NOMO-1 (cell line): ENCODE data around the gene PDE11A.
"Not testable (repeated sequence)": the region's sequence is repeated elsewhere in the genome, so short reads cannot be mapped to it uniquely, and the experiment has no call there.

ENCODE experiments used
- DNase-seq, 2 experiments: peaks; one replicate each; lab custom pipeline; 2025; ENCODE audit not compliant: unreplicated experiment in 2 of 2; lab: John Stamatoyannopoulos, UW

The PDE11A gene

DNA sequence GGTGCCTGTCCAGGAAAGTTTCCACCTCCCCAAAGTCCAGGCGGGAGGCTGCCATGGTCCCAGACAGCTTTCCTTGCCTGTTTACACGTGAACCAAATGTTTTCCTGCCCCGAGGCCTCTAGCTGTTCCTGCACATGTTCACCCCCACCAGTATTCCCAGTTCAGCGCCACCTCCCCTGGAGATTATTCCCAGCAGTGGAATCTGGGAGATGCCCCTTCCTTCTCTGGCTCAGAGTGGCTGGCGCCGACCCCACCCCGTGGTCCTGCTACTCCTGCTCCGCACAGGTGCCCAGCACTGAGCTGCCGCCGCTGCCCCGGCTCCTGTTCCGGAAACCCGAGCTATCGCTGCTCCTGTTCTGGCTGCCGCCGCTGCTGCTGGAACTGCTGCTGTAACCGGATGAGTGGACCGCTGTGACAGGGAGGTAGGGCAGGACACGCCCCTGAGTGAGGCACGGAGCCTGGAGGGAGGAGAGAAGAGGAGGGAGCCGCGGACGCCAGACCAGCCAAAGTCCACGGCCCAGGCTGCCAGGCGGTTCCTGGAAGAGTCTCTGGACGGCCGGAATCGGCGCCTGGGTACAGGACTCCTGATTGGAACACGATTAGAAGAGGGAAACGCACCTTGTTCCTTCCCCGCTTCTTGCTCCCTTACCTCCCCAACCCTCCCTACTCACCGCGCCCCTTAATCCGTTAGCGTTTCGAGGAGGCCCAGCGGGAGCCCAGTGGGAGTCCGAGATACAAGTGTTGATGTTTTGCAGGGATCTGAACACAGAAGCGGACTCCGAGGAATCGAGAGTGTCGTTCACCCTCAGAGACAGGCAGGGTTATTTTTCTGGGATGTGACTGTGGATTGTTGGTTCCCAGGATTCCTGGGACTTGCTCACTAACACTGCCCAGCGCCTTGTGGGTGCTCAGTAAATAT is at the start of gene PDE11A:
TSS of gene PDE11A (minus strand) at position 395 of the 919 bp plus-strand sequence. CDS start at position 55, 340 bp downstream.
- peak; percentile 2 to 6 for DNase-seq

DNA sequence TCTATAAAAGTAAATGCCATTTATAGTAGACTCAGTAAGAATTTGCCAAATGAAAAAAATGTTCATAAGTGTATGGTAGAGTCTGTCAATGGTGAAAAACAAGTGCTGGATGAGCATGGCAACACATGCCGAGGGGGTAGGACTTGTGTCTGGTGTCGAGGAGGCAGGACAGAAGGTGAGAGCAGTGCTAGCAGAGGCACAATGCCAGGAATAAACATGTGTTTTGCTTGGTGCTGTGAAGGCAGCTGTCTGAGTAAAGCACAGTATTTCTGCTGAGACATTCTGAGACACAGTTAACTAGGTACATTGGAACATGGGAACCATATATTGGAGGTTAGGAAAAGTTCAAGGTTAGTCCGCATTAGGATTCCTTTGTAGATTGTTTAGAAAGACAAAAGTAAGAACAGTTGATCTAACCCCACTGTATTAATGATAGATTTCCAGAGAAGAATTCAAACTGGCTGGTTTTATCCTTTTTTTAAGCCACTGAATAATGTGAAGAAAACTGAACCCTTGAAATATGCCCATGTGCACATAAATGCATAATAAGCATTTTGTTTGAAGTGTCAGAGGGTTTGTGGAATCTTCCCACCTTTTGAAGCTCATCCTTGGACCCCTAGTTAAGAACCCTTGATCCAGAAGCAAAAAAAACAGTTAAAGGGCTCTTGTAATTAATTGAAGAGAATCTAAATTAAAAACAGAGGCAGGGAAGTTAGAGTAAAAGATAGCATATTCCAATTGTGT is 46.8 kb upstream of the PDE11A start:
- DNase-seq, result no peak

DNA sequence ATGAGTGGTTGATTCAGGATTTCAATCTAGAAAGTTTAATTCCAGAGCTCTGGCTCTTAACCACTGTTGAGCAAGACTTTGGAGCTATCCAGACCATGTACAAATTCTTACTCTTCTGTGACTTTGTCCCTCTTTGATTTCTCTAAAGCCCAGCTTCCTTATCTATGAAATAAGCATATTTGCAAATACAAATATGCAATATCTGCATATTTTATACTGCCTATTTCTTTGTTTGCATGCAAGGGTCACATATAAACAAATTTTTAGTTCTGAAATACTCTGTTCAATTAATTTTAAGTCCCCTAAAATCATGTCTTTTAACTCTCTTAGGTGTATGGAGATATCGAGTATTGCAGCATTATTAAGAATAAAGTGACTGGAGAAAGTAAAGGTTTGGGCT is 45.1 kb upstream of the PDE11A start:
- DNase-seq, result no peak

DNA sequence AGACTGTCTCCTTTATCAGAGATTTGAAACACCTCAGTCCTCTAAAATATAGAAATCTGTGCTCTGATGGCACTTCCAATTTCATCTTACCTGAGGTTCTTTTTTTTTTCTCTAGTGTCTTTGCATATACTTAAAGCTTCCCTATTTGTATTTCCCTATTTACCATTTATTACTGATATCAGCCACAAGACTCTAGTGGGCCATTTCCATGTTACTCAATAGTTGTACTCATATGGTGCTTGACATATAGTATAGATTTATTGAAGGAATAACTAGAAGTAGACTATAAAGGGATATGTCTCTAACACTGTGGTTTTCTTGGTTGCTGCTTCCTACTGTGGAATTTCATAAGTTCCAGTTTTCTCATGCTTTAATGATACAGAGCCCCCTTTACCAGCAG is 42.7 kb upstream of the PDE11A start:
- peak in 1 of 2 experiments; percentile 0 for DNase-seq

DNA sequence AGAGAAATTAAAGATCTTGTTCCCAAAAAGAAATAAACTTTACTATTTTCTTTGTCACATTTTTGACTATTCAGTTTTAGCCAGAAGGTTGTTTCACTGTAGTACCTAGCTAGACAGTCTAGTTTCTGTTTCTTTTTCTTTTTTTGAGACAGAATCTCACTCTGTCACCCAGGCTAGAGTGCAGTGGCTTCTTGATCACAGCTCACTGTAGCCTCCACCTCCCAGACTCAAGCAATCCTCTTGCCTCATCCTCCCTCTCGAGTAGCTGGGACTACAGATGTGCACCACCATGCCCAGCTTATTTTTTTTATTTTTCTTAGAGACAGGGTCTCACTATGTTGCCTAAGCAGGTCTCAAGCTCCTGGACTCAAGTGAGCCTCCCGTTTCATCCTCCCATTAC is 41.9 kb upstream of the PDE11A start:
- DNase-seq, result no peak

DNA sequence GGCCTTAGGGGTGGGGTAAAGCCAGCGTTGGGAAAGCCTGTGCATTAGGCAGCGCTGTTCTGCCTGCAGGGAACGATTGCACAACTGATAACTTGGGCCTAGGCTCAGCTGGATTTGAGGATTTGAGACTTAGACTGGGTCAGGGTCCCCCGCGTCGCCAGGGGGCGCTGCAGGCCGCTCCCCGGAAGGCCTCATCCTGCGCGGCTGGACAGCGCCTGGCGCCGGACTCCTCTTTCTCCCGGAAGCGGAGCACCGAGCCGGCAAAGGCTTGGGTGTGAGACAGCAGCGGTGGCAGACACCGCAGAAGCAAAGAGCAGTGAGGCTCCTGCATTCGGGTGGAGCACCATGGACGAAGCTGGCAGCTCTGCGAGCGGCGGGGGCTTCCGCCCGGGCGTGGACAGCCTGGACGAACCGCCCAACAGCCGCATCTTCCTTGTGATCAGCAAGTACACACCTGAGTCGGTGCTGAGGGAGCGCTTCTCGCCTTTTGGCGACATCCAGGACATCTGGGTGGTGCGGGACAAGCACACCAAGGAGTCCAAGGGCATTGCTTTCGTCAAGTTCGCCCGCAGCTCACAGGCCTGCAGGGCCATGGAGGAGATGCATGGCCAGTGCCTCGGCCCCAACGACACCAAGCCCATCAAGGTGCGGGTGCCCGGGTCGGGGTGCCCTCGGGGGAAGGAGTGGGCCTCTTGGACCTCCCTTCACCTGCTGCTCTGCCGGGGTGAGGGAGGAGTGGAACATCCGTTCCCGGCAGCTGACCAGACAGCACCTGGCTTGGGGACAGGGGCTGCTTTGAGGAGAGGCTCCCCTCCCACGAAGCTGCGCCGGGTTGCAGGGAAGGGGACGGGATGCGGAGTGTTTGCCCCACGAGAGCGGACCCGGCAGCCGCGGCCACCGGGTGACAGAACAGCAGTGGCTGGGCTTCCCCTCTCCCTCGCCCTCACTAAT is 39.9 kb upstream of the PDE11A start, which contains the start of gene RBM45:
TSS of gene RBM45 (plus strand) at position 236 of the 951 bp plus-strand sequence. CDS start at position 346, 110 bp downstream.
- DNase-seq, result peak; percentile 82 to 85

DNA sequence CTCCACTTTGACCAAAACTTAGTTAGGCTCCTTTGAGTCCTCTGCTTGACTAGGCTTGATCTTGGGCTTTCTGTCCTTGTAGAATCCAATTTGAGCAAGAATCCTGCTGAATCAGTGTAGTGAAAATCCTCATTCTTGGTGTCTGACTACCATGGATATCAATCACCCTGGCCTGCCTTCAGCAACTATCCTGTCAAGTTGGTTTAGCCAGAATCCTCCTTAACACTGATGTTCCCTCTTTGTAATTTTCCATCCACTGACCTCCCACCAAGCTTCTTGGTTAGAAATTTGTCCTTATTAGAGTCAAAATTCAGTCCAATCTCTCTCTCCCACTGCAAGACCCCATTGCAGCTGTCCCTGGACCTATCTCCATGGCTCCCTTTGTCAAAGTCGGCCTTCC is 39.2 kb upstream of the PDE11A start:
- DNase-seq, result no peak

DNA sequence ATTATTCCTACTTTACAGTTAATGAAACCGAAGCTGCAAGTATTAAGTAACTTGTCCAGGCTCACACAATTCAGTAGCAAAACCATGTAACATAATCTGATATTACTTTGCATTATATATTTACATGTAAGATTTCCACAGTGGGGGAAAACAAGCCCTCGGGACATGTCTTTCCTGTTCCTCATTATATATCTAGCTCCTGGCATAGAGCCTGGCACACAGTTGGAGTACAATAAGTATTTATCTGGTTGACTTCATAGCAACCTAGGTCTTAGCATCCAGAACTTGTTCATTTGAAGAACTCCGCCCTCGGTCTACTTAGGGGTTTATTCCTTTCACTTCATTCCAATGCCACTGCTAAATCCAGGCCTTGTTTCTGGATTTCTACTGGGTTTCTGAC is 38.1 kb upstream of the PDE11A start:
- DNase-seq, result no peak

DNA sequence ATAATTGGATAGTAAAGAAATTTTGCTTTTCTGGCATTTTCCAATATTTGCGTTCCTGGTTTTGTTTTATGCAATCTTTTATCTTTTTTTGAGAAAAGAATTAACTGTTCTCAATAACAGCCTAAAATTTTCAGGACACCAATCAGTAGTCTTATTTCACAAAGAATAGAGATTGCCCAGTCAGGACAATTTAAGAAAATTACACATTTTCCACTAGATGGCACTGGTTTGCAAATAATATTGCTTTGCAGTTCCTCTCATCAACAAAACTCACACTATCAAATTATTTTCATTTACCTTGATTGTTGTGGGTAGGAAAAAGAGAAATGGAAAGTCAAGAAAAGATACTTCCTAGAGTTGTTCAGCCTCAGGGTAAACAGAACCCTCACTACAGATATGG is 37.2 kb upstream of the PDE11A start:
- peak; percentile 33 to 58 for DNase-seq

DNA sequence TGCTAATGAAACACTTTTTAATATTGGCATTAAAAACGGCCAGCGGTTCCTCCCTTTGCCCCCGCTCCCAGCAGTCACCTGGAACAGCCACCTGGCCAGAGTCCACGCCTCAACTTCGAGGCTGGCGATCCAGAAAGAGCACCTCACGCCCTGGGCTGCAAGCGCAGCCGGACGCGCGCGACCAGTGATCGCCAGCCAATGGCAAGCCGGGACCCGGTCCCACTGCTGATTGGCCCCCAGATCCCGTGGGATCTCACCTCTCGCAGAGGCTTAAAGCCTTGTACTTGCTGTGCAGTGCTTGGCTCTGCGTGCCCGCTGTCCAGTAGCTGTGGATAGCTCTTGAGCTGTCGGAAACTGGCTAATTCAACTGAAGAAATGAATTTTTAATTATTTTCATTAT is 35.6 kb upstream of the PDE11A start:
- no peak for DNase-seq

DNA sequence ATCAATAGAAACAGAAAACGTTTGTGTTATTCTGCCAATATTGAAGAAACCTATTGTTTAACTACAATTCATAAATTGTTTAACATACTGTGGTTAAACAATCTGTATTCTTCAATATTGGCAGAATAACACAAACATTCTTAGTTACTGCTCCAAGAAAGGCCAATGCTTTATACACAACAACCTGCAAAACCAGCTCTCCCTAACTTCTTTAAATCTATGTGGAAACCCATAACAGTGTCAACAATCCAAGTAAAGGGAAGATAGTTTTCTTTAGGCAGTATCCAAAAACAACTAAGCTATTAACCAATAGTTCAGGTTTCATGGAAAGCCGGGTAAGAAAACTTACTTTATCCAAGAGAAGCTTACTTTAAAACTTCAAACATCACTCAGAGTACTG is 33.5 kb upstream of the PDE11A start:
- no peak for DNase-seq

DNA sequence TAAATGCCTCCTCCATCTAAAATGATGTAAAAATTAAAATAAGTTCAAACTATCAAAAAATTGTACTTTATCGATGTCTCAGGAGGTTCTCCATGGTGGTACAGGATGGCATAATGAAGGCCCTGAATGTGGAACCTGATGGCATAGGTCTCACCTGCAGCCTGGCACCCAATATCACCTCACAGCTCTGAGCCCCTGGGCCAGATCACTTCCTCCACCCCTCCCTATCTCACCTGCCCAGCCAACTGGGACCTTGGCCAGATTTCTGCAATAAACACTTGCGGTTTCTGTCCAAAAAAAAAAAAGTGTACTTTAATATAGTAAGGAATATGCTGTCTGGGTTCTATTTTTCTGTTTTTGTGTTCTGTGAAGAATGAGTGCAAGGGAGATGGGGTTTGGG is 33.0 kb upstream of the PDE11A start:
- no peak for DNase-seq

DNA sequence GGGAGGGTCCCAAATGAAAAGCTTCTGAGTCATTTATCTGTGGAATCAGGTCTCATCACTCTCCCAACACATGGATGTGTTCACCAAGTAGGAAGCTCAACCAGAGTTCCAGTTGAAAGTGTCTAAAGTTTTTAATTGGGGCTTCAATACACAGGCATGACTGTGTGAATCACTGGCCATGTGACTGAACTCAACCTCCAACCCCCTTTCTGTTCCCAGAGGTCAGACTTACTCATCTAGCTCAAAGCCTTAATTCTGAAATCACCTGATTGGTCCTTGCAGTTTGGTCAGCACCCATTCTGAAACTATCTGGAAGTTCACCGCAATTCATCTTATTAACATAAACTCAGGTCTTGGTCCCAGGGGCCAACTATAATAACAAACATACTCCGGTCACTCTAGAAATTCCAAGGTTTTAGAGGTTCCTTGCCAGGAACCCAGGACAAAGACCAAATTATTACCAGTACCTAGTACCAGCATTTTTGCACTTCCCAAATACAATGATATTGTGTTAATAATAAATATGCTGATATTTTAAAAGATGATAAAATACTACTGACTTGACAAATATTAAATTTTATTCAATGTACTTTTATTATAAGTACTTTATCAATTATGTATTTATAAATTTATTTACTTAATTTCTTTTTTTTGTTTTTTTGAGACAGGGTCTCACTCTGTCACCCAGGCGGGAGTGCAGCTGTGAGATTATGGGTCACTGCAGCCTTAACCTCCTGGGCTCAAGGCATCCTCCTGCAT is 28.9 kb upstream of the PDE11A start:
- DNase-seq, result no peak

DNA sequence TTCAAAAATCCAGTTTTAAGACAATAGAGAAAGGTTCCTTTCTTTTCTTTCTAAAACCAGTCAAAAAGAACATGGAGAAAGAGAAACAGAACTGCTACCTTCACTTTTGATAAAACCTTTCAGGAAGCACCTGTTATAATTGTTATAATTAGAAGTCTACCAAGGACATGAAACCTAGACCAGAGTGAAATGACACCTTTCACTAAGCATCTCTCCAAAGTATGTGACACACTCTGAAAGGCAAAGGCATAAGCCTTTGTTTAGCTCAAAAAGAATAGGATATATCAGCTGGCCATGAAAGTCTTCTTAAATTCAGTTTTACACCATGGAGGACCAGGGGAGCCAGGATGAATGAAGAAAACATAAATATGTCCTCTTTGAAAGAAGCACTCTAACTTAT is 20.9 kb upstream of the PDE11A start:
- DNase-seq, result no peak

DNA sequence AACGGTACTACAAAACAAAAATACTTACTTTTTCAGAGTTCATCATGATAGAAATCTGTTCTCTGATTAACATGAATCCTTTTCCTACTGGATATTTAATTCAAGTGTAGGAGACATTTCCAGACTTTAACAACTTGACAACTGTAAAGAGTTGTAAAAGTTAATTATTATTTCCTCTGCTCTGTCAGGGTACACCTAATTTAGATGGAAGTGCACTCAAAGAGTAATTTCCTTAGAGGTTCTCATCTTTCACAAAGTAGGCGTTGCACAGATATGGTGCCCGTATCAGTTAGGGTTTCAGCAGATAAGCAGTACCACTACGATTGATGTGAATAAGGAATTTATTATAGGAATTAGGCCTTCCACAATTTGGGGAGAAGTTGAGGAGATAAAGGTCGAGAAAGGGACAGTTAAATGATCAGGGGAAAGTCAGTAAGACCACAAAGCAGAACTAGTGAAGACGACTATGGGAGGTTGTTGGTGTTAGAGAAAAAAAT is 16.2 kb upstream of the PDE11A start:
- DNase-seq, result no peak

DNA sequence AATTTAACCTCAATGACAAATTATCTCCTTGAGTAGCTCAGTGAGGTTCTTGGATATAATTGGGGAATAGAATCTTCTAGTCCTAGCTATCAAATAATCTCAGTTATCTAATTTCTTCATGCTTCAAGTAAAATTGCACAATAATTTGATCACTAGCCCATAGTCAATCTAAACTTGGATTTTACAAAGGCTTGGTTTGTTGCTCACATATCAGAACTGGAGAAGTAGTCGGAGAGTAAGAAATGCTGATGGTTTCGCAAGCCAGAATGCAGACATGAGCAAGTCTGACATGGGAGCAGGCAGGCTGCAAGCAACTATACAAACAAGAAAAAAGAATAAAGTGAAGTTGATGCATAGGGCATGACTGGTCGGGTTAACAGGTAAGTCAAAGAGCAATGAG is 11.7 kb upstream of the PDE11A start:
- DNase-seq, result no peak

DNA sequence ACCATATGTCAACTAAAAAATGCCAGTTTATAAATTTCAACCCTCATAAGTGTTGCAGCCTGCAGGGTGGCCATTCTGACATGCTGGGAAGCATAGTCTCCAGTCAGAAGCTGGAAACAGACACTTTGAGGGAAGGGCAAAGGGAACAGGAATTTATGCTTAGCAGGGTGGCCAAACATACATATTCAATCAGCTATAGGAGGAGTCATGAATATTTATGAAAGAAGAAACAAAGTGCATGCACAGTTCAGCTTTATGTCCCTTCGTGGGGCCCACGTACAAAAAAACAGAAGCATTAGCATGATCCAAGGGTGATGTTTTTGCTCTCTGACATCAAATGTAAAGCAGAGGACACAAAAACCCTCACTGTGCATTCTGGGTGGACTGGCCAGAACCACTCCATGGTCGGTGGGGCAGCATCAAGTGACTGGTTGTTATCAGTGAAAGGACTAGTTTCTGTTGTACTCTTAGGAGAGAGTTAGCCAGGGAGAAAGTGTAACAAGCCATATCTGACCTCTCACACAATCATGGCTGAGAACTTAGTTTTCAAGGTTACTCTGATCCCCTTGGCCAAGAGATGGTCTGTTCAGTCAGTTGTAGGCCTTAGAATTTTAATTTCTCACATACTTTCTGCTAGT is 9.9 kb upstream of the PDE11A start:
- no peak for DNase-seq

DNA sequence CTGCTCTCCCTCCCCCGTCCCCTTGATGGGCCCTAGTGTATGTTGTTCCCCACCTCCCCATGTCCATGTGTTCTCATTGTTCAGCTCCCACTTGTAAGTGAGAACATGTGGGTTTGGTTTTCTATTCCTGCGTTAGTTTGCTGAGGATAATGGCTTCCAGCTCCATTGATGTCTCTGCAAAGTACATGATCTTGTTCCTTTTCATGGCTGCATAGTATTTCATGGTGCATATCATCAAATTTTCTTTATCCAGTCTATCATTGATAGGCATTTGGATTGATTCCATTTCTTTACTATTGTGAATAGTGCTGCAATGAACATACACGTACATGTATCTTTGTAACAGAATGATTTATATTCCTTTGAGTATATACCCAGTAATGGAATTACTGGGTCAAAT is 6.7 kb upstream of the PDE11A start:
- DNase-seq, result not testable (repeated sequence)

DNA sequence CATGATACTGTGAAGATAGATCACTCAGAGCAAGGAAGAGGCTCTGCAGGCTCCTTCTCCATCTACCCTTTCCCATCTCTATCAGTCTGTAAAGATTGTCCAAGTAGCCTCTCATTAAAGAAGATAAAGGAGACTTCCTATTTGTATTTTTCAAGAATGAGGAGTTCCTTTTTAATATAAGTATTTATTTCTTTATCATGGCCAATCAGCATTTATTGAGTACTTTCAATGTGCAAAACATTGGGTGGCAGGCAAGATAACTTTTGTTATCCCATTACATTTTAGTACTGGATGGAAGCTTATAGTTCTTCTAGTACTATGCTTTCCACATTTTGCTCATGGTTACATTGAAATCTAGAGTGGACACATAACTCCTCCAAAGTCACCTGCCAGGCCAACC is 3.6 kb upstream of the PDE11A start:
- no peak for DNase-seq
